ENCODE data around the gene CDH13.

The CDH13 gene

DNA sequence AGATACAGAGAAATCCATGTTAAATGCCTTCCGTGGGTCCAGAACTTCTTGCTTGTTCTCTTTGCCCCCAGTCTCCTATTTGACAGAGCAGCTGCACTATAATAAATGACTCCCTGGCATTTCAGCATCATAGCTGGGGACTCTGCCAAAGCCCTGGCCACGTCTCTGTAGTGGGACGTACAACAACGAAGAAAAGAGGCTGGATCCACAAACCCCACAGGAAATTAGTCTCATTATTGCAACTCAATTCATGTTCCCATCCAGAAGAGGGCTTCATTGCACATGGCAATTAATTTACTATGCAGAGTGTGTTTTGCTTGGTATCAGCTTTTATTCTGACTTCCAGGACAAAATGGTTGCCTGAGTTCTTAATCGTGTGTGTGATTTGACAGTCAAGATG, 121.3 kb downstream of the CDH13 start:
- no peak for DNase-seq (ENCODE audit: low read depth)

DNA sequence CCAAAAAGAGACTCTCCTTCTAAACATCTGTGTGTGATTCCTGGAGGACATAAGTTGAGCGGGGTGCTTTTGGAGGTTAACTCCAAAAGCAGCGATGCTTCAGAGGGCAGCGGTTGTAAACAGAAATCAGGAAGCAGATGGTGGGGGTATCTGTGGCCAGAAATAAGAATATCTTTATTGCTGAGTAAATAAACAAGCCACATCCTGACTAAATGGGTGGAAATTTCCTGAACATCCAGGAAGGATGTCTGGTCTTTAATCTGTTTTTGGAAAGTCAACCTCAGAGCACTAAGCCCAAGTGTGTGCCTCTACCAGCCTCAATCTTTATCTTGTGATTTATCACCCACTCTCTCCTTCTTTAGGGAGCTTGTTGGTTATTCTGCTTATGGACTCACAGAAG, 123.3 kb downstream of the CDH13 start:
- DNase-seq (ENCODE audit: low read depth): no peak

DNA sequence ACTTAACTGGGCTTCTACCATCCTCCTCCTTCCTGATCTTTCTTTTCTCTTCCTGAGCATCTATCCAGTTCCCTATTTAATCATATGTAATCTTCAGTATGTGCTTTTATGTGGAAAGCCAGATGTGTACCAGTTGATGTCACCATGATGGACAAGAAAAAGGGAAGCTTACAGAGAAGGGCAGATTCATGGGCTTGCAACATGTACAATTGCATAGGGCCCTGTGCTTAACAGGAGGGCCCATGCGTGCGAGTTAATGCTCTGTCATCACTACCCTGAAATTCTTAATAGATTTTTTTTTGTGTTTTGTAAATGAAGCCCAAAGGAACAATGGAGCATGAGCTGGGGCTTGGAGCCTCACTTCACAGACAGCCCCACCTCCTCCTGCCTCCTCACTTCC, 124.3 kb downstream of the CDH13 start:
- no peak for DNase-seq (ENCODE audit: low read depth)

DNA sequence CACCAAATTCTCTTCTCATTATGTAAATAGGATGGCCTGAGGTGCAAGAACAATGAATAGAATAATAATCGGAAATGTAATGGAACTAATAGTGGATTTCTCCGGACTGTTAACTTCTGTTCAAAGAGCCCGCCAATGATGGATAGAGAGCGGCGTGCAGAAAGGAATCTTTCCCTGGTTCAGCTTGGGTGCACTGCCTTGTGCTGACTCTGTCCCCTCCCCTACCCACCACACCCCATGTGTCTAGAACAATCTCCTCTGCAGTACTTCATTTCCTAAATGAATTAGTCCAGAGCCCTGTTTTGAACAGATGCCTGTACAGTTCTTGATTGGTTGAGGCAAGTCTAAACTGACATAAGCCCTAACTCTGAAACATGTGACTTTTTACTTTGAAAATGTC, 125.4 kb downstream of the CDH13 start:
- DNase-seq (ENCODE audit: low read depth): no peak

DNA sequence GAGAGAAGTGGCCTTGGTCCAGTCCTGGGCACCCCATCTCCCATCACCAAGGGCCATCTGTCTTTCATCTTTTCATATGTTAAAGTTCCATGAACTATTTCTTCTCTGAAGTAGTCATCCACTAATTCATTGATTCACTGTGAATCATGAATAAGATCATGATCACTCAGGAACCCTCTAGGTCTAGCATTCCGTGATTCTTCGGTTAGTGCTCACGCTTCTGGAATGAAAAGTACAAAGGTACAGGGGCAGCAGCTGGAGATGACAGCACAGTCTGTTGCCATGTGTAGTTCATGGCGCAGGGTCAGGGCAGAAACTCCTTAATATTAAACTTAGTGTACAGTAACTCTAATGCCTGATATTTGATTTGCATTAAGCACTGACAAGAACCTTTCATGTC, 127.1 kb downstream of the CDH13 start:
- DNase-seq (ENCODE audit: low read depth): no peak

DNA sequence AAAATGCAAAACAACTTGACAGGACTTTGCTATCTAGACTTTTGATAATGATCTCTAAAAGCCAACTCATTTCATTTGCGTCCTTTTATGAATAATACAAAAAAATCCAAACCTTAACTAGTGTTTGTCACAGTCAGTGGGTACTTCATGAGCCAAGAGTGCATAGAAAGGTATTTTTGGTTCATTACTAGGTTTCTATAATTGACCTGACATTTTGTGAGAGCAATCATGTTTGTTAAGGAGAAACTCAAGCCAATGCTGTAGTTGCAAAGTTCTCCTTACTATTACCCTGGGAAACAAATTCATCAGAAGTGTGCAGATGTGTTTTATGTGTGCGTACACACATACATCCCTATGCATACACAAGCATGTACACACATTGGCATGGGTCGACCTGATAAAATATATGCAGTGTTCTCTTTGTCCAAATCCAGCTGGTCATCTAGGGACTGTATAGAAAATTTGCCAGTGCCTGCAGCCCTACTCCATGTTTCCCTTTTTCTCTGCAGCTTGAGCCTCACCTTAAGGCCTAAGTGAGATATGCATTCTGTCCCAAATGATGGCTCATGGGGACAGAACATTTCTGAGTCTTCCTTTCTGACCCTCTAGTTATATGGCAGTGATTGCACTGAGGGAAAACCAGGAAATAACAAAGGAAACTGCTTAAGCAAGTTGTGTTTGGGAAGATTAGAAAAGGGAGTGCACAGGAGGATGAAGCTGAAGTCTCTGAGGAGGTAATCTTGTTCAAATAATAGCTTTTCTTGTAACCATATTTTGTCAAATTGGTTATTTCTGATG, 128.1 kb downstream of the CDH13 start:
- no peak for DNase-seq (ENCODE audit: low read depth)

DNA sequence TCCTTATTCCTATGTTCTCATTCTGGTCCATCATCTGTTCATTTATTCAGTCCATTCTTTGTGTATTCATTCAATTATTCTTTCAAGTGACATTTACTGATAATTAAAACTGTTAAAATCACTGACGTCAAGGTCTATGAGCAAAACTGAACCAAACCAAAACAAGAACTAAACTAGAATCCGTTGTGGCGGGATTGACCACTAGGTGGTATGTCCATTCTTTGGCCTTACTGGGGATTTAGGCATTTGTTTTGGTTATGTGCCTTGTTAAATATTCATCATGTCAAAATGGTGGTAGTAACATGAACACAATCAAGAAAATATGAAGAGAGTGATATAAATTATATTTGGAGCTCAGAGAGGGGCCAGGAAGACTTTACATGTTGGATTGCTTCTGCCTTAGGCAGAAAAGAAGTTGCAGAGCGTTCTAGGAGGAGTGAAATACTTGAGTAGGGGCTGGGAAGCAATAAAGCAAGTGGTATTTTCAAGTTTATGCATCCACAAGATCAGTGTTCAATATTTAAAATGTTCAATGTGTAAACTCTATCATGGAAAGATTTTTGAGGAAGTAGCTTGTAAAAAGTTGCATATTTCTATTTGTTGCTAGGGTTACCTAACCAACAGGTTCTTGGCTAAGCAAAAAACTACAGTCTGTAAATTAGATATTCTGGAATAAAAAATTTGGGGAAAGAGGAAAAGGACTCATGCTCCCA, 129.0 kb downstream of the CDH13 start:
- DNase-seq (ENCODE audit: low read depth): no peak

DNA sequence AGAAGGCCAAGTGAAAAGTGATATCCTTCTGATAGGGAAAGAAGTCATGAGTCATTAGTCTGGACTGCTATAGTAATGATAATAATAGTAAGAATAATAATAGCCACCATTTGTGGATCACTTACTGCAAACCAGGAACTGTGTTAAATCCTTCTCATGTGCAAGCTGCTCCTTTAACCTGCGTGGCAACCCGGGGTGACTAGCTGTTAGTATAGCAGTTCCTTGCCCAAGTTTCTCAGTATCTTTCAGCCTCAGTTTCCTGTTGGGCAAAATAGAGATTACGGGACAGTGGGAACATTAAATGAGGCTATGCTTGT, 129.5 kb downstream of the CDH13 start:
- DNase-seq (ENCODE audit: low read depth): no peak

DNA sequence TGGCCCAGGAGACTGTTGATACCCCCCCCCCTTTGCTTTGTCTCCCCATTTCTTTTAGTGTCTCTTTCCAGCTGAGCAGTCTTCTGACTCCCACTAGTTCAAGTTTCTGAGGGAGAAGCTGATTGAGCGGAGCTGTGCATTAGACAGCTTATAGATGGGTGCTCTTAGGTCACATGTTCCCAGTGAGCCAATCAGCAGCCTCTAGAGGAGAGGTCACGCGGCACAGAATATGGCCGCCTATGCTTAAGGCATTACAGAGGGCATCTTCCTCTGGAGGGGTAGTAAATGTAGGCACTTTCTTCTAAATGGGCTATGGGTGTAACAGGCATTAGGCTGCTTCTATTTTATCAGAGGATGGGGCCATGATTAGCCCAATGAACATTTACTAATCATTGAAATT, 131.6 kb downstream of the CDH13 start:
- no peak for DNase-seq (ENCODE audit: low read depth)

DNA sequence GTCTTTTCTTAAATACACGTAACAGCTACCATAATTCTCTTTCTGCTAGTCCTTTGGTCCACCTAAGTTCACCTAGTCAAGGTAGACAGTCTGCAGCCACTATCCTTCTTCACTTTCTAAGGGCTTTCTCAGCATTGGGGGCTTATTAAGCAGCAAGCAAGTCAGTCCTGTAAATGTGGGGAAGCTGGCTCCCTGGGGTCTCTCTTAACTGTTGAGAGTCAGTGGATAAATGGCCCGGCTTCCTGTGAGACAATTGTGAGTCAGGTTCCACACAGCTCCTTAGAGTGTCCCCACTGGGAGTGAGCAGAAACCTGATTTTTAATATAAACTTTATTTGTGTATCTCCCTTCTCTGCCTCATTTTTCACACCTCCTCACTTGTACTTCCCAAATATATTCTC, 132.1 kb downstream of the CDH13 start:
- no peak for DNase-seq (ENCODE audit: low read depth)

DNA sequence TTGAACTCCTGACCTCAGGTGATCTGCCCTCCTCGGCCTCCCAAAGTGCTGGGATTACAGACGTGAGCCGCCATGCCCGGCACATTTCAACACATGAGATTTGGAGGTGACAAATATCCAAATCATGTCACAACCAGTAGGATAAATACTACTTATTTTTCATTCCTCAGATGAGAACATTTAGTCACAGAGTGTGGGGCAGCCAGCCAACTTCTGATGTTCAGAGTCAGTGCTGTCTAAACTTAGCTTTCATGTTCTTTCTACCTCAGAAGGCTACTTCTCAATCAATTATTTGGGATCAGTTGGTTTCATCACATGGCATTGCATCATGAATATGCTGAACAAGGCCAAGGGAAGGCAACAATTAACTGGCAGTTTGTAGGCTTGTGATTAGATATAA, 134.5 kb downstream of the CDH13 start:
- no peak for DNase-seq (ENCODE audit: low read depth)

DNA sequence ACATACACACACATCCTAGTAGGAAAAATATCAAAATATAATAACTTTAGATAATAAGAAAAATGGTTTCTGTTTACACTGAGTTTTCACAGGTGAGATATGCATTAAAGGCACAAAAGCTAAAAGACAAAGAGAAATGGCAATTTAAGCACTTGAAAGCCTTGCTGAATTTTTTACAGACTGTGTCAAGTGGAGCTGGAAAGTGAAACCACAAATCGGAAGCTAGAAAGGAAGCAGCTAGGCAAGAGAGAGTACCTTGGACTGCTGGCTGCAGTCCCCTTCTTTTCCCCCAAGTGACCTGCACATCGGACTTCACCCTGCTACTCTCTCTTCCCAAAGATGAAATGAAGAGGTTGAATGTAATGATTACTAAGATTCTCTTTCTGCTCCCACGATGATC, 135.1 kb downstream of the CDH13 start:
- DNase-seq (ENCODE audit: low read depth): no peak

DNA sequence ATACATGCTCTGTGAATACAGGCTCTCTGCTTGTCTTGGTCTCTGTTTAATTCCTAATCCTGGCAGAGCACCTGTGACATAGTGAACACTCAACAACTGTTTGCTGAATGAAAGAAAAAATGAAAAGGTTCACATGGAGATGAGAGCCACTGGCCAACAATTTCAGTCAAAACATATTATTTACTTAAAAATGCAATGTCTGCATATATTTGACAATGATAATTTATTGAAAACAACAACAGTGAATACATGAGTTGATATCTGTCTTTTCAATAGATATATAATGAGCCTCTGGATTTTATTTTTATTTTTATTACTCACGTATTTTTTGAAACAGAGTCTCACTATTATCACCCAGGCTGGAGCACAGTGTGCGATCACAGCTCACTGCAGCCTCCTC, 136.6 kb downstream of the CDH13 start:
- DNase-seq (ENCODE audit: low read depth): no peak

DNA sequence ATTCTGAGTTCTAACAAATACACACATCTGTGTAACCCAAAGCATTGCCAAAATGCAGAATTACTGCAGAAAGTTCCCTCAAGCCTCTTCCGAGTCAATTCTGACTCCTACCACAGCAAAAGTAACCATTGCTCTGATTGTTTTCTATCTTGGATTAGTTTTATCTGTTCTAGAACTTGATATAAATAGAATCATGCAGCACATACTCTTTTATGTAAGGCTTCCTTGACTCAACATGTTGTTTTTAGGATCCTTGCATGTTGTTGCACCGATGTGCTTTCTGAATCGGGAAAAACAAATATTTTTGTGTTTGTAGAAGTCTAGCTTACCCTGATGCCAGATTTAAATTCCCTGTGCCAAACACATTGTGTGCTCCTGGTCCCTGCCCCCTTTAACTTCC, 140.4 kb downstream of the CDH13 start:
- no peak for DNase-seq (ENCODE audit: low read depth)

DNA sequence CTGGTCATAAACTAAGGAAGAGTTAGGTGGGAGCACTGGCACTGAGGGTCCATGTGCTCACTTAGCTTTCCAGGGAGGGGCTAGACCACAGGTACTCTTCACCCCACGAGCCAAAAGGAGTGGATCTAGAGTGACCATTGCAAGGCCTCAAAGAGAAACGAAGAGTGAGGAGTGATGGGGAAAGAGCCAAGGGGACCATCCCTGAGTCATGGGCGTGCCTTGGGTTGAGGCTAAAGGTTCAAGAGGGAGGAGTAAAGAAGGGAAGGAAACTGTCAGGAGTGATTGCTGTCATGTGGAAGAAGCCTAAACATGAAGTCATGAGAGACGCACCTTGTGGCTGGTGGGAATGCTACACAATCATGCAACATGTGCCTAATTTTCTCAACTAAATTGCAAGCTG, 141.0 kb downstream of the CDH13 start:
- DNase-seq (ENCODE audit: low read depth): no peak

DNA sequence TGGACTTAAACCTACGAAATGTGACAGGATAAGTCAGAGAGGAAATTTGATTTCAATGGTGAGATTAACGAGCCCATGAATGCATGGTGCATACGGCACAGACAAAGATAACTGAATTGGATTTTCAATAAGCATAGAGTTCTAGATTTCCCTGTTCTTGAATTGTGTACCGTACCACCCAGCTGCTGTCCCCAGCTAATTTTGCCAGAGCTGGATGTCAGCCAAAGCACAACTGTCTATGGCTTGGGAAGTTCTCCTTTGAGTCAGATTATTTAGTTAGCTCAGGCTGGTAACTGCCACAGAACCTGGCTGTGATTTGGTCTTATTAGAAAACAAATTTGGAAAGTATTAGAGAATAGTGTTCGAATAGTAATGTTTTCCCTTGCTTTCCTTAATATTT, 143.1 kb downstream of the CDH13 start:
- DNase-seq (ENCODE audit: low read depth): no peak

DNA sequence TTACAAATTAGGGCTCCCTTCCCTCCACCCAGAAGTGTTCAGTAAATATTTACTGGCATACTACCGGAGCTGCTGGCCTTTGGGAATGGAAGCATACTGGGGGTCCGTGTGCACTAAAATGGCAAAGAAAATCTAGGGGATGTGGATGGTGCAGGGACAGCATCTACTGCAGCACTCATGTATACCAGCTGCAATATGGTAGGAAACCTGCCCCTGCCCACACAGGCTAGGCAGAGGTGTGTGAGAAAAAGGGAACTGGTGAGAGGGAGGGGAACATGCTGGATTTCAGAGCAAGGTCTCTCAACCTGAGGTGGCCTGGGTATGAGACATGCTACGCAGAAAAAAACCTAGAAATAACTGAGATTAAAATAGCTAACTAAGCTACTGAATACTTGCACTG, 145.4 kb downstream of the CDH13 start:
- DNase-seq (ENCODE audit: low read depth): no peak

DNA sequence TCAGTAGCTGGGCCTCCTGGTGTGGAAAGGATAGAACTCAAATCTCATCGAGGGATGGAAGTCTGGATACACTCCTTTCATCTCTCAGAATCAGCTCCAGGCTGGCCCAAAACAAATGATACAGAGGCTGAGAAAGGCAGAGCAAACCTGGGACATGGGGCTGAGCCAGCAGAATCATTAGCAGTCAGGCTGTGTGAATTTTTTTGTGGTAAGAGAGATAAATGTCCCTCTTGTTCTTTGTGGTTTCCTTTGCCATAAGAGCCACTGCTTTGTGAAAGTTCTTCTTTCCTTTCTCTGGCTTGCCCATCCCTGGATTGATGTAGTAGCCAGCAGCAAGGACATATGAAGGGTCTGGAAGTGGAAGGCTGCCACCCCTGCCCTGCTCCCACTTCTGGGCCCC, 146.2 kb downstream of the CDH13 start:
- no peak for DNase-seq (ENCODE audit: low read depth)

DNA sequence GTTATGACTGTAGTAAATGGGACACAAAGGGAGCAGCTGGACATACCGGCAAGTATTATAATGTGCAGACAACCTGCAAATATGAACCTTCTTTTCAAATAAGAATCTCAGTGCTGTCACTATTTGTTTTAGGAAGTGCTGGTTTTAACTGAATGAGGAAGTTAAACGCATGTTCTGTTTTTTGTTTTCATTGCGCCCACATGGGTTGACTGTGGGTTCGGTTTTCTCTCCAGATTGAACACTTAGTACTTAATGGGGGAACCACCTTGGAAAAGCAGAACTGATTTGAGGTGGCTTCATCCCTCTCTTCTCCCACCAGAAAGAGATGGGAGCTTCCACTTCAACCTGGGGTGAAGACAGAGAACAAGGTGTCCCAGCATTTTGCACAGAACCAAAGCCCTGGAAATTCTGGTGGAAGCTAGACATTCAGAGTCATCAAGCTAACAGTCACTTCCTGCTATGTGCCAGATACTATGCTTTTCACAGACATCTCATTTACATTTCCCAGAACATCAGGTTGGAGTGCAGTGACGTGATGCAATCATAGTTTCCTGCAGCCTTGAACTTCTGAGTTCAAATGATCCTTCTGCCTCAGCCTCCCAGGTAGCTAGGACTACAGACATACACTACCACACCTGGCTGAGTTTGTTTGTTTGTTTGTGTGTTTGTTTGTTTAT, 149.8 kb downstream of the CDH13 start:
- DNase-seq (ENCODE audit: low read depth): no peak

DNA sequence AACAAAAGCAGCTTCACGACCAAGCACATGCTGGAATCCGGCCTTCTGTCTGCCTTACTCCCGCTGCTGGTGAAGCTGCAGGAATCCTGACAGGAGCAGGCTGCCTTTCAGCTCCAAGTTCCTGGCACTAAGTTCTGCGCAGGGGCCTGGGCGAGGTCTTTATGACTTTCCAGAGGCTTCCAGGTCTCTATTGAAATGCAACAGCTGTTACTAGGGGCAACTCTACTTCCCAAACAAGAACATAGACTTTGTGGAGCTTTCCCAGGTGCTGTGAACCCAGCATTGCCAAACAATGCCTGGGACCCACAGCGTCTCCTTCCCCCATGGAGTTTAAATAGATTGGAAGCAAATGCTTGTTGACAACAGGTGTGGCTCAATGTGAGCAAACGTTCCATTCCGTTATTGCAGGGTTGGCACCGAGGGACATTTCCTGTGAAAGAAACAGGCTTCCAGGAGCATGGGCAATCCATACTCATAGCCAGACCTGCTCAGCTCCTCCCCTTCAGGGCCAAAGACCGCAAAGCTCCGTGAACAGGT, 156.0 kb downstream of the CDH13 start:
- DNase-seq (ENCODE audit: low read depth): no peak

DNA sequence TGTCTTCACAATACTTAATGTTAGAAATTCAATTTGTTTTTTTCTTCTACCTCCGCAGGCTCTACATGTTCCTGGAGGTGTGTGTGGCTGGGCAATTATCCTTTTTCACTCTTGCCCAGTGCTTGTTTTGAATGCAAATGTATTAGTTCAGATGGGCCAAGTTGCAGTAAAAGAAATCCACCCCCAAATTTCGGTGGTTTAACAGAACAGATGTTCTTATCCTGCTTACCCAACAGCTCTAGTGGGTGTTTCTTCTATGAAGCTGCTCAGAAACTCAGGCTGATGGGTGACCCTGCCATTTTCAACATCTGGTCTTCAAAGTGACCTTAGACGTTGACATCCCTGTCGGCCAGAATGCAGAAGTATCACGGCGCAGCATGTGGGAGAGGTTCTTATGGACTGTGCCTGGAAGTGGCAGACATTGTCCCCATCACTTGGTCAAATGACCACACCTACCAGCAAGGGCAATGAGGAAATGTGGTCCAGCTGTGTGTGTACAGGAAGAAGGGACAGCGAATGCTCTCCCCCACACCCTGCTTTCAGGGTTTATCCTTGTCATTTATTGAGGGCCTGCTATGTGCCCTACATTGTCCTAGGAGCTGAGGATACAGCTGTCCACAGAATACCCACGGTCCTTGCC, 157.3 kb downstream of the CDH13 start:
- no peak for DNase-seq (ENCODE audit: low read depth)

DNA sequence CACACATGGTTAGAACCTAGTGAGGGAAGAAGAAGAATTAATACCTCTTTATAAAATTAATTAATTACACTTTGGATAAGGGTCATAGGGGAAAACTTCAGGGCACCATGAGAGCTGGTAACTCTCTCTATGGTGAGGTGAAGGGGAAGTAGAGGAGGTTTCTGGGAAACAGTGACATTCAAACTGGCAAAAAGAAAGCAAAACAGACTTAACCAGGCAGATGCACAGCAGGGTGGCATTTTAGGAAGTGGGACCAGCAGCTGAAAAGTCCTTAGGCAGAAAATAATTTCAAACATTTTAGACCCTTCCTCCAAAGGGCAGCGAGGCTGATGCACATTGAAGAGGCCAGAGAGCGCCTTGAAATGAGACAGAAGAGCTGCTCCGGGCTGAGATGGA, 157.8 kb downstream of the CDH13 start:
- DNase-seq (ENCODE audit: low read depth): no peak

DNA sequence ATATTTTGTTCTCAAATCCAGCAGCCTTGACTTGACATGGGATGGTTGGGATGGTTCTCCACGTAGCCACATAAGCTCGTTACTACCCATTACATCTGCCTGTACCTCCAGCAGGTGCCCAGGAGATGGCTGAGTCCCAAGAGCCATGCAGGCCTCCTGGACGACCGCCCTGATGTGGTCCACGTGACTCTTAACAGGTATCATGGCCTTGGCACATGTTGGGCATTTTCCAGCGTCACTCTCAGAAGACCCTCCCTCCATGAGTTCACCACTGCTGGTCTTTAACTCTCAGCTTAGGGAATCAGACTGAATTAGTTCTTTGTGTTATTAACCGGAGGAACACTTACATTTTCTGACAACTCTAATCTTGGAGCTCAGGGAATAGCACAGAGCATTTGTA, 161.5 kb downstream of the CDH13 start:
- DNase-seq (ENCODE audit: low read depth): no peak

Data from activated T-helper 1 cell treated with Interleukin-2 at 50 U/mL for 16 hours (primary cell).